EL (cell line): Measurements from ENCODE around the gene RTTN.

ENCODE experiments used
- DNase-seq: peaks from one replicate; pipeline ENCODE4 v3.0.0-alpha.2; 2016

The RTTN gene

DNA sequence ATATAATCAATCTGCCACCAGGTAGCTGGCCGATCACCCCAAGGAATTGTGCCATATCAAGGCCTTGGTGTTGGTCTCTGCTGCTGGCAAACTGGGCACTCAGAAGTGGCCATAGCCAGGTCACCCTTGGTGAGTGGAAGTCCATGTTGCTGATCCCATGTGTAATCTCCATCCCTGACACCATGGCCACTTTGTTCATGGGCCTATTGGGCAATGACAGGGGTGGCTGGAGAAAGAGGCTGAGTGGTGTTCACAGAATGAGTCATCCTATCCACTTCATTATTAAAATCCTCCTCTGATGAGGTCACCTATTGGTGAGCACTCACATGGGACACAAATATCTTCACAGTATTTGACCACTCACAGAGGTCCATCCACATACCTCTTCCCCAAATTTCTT lies 231.1 kb downstream of the RTTN start:
- DNase-seq: peak; percentile 81

DNA sequence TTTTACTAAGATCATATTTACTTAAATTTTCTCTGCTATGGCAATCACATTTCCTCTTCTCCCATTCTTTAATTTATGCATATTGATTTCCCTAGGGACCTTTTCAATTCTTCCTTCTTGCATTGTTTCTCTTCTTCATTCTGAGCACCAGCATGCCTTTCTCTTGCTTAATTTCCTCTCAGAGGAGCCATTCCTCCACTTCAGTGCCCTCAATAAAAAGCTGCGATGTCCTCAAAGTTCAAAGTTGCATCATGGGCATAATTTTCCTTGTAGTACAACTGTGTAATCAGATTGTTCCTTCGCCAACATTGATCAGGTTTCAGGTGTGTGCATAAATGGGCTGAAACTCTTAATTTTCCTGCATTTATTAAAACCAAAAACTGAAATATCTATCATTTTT lies 236.0 kb downstream of the RTTN start:
- DNase-seq: no peak

DNA sequence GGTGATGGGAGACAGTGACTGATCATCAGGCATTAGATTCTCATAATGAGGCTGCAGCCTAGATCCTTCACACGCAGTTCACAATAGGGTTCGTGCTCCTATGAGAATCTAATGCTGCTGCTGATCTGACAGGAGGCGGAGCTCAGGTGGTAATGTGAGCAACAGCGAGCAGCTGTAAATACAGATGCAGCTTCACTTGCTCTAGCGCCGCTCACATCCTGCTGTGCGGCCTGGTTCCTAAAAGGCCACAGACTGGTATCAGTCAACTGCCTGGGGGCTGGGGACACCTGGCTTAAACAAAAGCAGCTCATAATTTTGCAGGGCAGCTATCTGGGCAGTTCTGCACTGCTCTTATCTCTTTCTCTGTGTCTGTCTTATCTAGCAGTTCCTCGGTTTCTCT lies 237.4 kb downstream of the RTTN start:
- no peak for DNase-seq

DNA sequence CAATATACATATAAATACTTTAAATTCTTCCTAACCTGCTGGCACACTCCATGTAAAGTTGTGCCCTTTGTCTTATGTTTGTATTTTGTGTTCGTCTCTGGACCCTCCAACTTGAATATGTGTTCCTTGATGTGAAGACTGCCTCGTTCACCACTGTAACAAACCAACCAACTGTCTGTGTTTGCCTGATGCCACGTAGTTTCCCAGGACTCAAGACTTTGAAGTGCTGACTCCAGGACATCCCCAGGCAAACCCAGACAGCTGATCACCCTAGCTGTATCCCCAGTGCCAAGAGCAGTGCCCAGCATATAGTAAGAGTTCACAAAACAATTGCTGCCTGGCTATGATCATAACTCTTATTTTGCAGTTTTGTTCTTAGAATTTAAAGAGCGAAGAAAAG lies 242.3 kb downstream of the RTTN start:
- DNase-seq: no peak

DNA sequence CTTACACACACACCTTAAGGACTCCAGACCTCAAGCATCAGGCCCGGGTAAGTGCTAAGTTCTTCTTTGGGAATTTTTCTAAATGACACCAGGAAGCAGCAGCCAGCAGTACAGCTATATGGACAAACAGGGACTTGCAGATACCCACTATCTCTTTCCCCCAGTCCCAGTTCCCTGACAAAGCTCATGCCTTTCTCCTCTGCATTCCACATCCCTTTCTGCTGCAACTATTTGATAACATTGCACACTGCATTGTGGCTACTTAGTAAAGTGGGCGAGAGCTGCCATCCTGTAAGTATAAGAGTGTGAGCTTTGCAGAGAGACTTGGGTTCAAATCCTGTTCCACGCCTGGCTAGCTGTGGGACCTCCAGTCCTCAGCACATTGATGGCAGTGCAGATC lies 243.8 kb downstream of the RTTN start:
- DNase-seq: no peak

DNA sequence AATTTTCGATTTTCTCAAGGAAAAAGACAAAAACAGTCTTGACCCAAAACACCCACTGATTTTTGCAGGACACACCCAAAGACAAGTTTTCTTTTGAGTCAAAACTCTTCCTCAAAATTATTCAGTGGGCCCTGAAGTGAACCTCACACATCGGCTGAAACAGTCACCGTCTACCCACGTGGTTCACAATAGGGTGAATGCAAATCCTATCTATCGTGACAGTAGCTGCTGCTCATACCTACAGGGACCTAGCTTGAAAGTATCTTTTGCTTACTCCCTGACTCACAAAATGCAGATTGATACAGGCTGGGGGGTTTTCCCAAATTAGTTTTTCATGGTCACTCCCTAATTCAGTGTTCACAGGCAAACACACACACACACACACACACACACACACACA lies 247.1 kb downstream of the RTTN start:
- no peak for DNase-seq

DNA sequence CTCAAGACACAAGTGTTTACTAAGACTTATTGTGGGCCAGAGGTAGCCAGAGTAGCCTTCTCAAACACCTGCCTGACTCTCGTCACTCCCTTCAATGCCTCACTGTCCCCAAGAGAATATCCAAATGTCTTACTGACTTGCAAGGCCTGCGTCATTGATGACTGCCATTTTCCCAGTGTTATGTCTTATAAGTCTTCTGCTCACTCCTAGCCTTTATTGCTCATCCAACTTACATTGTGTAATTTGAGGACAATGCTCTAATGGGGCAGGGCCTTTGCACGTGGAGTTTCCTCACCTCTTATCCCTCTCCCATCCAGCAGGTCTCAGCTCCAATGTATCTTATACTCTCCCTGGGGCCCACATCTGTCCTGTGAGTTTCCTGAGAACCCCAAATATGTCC lies 247.7 kb downstream of the RTTN start:
- no peak for DNase-seq

DNA sequence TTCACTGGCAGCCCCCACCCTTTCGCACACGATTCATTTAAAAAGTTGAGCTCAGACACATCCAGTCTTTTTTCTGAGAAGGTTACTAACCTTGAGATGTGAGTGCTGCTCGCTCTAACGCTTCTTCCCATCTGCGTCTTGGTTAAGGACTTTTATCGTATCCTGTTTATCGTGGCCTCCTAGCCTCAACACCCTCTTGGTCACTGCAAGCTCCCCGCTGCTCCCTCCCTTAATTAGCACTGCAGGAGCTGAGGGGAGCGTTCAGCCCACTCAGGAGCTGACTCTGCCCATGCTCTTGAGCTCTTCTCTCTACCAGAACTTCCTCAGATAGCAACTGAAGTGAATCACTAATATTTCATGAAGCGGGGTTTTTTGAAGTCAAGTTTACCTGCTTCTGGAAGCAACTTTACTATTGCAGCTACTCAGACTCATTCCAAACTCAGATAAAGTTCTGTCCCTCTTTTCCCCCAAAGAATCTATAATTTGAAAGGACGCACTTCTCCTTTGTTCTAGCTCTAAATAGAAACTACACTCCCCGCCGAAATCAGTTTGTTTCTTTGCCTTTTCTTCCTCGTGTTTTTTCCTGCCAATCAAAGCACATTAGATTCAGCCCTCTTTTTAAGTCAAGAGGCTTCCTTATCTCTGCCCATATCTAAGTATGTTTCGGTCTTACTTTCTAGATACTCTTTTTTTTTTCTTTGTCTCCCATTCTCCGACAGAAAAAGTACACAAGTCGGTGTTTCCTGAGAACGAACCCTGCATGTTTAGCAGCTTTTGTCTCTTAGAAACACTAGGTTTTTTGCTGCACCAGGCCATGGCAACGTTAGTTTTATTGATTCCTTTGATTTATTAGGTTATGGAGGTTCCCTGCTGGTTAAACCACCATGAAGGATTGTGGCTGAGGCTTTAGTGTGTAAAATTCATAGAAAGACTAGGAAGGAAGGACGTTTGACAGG lies 248.5 kb downstream of the RTTN start:
- no peak for DNase-seq

DNA sequence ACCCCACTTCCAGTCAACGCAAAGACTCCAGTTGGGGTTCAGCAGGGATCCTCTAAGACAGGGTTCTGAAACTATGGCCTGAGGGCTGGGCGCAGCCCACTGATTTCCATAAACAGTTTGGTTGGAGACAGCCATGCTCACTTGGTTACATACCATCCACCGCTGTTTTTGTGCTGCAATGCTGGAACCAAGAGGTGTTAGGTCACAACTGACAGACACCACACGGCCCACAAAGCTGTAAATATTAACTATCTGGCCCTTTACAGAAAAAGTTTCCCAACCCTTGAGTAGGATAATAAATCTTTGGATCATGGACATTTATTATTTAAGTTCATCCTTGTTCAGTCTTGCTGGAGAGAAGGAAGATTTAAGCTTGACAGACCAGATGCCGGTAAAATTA lies 249.4 kb downstream of the RTTN start:
- DNase-seq: no peak

DNA sequence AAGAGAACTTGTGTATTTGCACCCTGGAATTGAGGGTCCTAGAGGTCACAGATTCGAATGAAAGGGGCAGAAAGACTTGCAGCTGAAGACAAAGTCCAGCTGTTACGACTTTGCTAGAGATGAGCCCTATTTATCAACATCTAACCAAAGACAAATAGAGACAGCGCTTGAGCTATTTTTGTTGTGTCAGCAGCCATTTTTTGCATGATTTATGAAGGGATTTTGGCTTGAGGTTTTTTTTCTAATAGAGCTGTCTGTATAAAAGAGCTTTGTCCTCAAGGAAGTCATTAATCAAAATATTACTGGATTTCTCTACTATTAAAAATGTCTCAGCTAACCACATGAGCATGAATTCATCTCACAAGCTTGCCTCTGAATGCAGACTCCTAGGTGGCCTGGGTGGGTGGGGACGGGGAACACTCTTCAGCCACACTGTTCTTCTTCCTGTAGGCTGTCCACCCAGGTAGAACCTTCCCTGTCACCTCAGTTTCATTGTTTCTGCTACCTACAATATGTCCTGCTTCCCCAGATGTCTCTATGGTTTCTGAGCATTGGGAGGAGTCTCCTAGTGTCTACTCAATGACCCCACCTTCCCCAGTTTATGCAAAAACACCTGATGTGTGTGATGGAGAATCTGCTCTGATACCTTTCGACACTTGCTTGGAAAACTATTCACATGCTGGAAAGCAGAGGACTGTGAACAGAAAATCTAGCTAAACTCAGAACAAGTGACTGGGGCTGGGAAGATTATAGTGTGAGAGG lies 250.6 kb downstream of the RTTN start:
- no peak for DNase-seq

DNA sequence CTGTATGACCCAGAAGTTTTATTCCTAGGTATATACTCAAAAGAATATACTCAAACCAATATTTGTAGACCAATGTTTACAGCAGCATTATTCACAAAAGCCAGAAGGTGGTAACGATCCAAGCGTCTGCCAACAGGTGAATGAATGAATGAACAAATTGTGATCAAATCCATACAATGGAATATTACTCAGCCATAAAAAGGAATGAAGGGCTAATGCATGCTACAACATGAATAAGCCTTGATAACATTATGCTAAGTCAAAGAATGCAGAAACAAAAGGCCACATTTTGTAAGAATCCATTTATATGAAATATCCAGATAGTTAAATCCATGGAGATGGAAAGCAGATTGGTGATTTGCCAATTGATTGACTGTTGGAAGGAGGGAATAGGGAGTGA lies 252.3 kb downstream of the RTTN start:
- no peak for DNase-seq
